Measurements from ENCODE around the gene RBM33.

DNA sequence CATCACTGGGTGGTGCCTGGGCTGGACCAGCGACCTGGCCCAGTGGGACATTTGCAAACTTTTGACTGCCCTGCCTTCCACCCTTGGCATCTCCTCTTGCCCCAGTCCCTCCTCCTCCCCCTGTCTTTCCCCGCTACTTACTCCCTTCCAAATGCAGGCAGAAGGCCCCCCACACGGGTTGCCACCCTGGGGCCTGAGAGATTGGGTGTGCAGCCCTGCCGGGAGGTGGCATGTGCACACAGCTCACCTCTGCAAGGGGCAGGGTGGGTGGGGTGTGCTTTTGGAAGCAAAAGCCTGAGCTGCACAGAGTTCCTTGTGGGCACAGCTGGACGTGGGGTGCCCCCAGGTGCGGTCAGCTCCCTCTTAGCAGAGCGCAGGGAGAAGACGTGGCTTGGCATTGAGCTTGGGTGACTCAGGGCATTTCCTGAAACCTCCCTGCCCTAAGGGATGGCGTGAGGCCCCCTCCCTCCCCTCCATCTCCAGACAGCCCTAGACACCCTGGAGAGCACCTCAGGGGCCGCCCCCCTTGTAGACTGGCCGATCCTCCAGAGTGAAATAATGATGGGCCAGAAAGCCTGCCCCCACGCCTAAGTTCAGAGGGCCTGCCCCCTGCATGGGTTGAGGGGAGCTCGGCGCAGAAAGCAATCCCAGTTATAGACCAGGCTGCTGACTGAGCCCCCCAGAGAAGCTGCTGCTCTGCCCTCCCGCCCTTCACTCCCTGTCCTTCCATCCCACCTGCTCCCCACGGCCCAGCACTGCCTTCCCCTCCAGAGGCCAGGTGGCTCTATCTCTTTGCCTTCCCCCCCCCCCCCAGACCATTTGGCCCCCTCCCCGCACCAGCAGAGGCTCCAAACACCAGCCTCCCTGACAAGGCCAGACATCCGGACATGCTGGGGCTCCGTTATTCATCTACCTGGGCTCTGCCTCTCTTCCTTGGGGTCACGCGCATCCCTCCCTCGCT is 170.1 kb downstream of the RBM33 start:
- no peak for TF ChIP-seq EZH2phosphoT487 (IDR thresholded peaks at IDR 0.05; ENCODE audit: low read length)
- TF ChIP-seq, protein P1, sequence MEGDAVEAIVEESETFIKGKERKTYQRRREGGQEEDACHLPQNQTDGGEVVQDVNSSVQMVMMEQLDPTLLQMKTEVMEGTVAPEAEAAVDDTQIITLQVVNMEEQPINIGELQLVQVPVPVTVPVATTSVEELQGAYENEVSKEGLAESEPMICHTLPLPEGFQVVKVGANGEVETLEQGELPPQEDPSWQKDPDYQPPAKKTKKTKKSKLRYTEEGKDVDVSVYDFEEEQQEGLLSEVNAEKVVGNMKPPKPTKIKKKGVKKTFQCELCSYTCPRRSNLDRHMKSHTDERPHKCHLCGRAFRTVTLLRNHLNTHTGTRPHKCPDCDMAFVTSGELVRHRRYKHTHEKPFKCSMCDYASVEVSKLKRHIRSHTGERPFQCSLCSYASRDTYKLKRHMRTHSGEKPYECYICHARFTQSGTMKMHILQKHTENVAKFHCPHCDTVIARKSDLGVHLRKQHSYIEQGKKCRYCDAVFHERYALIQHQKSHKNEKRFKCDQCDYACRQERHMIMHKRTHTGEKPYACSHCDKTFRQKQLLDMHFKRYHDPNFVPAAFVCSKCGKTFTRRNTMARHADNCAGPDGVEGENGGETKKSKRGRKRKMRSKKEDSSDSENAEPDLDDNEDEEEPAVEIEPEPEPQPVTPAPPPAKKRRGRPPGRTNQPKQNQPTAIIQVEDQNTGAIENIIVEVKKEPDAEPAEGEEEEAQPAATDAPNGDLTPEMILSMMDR (IDR thresholded peaks at IDR 0.05; ENCODE audit: low read length): no peak
- TF ChIP-seq EZH2 (optimal IDR thresholded peaks at IDR 0.05; ENCODE audit: low read depth, low read length): no peak
